T-helper 1 cell treated with Interleukin-12 subunit alpha and Interleukin-12 subunit beta and Interleukin-4 antibody, amounts not matched to agents 30 μg/mL and 1 μg/mL, for 36 hours (primary cell): ENCODE measurements around the gene COG7.
"Not testable (repeated sequence)": the region's sequence is repeated elsewhere in the genome, so short reads cannot be mapped to it uniquely, and the experiment has no call there.

Source experiments
- H3K27ac Mint-ChIP-seq: one replicate; pipeline ENCODE4 v1.8.0; 2021; ENCODE audit warnings: mild to moderate bottlenecking, mixed read lengths
- H3K27me3 Mint-ChIP-seq: one replicate; pipeline ENCODE4 v1.8.0; 2021; ENCODE audit warnings: low read depth, mixed read lengths
- H3K36me3 Mint-ChIP-seq: one replicate; pipeline ENCODE4 v1.8.0; 2021; ENCODE audit warnings: low read depth, mixed read lengths
- H3K4me1 Mint-ChIP-seq: one replicate; pipeline ENCODE4 v1.8.0; 2021; ENCODE audit warnings: low read depth, mixed read lengths
- H3K4me3 Mint-ChIP-seq: one replicate; pipeline ENCODE4 v1.8.0; 2021; ENCODE audit warnings: mild to moderate bottlenecking, moderate library complexity, mixed read lengths
- H3K9me3 Mint-ChIP-seq: one replicate; pipeline ENCODE4 v1.8.0; 2021; ENCODE audit warnings: mixed read lengths

COG7 gene

GRCh38 chr16:23448392-23448791, 4.6 kb downstream of the COG7 start:
- no peaks in the 10 kb centered on the region for H3K9me3 Mint-ChIP-seq
- H3K27ac Mint-ChIP-seq = no peak overlapping the region
- peaks cover 6% of the 10 kb centered on the region for H3K36me3 Mint-ChIP-seq
- H3K4me1 Mint-ChIP-seq = peaks cover 21% of the 10 kb centered on the region
- no peaks in the 10 kb centered on the region for H3K27me3 Mint-ChIP-seq
- H3K4me3 Mint-ChIP-seq = no peak overlapping the region

DNA sequence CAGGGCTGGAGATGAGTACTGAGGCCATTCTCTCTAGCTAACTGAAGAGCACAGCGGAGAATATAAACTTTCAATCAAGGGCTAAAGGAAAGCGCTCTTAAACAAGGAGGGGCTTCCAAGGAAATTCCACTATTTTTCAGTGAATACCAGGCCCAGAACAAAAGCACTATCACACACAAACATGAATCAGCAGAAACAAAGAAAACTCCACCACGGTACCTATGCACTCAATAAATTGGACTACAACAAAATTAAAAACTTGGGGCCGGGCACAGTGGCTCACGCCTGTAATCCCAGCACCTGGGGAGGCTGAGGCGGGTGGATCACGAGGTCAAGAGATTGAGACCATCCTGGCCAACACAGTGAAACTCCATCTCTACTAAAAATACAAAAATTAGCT, 15.4 kb downstream of the COG7 start:
- H3K36me3 Mint-ChIP-seq = peaks cover 22% of the 10 kb centered on the region
- H3K4me3 Mint-ChIP-seq, H3K27ac Mint-ChIP-seq, H3K4me1 Mint-ChIP-seq, H3K9me3 Mint-ChIP-seq, H3K27me3 Mint-ChIP-seq: not testable (repeated sequence)

DNA sequence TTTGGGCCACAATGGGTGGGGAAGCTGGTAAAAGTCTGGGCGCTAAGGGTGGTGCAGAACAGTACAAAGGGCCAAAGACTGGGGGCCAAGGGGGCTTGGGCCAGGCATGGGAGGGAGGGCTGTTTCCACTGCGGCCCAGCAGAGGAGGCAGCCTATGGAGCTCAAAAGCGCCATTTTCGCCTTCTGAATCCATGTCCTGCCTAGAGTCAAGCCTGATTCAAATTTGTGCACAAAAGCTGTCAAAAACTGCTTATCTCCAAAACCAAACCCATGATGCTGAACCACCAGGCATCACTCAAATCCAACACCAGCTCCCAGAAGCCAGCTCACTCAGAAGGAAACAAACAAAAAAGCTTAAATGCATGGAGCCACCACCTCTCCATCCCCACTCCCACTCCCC, 16.0 kb downstream of the COG7 start:
- no peaks in the 10 kb centered on the region for H3K9me3 Mint-ChIP-seq
- no peaks in the 10 kb centered on the region for H3K27me3 Mint-ChIP-seq
- H3K36me3 Mint-ChIP-seq = peaks cover 22% of the 10 kb centered on the region
- H3K4me3 Mint-ChIP-seq = no peak overlapping the region
- no peak overlapping the region for H3K27ac Mint-ChIP-seq
- H3K4me1 Mint-ChIP-seq = no peaks in the 10 kb centered on the region

GRCh38 chr16:23435500-23435899, 17.5 kb downstream of the COG7 start:
- Mint-ChIP-seq H3K27ac (no peak overlapping the region), H3K4me3 (no peak overlapping the region), H3K9me3 (no peaks in the 10 kb centered on the region), H3K4me1 (no peaks in the 10 kb centered on the region), H3K27me3 (no peaks in the 10 kb centered on the region), H3K36me3 (peaks cover 20% of the 10 kb centered on the region)

- no peaks in the 10 kb centered on the region for H3K27me3 Mint-ChIP-seq
- H3K9me3 Mint-ChIP-seq = no peaks in the 10 kb centered on the region
- no peak overlapping the region for H3K27ac Mint-ChIP-seq
- H3K4me3 Mint-ChIP-seq = no peak overlapping the region
- H3K36me3 Mint-ChIP-seq = peaks cover 16% of the 10 kb centered on the region
- no peaks in the 10 kb centered on the region for H3K4me1 Mint-ChIP-seq
These were observed 18.6 kb downstream of the COG7 start for GRCh38 chr16:23434380-23434779.

- Mint-ChIP-seq H3K4me1 (no peaks in the 10 kb centered on the region), H3K27me3 (no peaks in the 10 kb centered on the region), H3K27ac (no peak overlapping the region), H3K9me3 (no peaks in the 10 kb centered on the region), H3K36me3 (peaks cover 14% of the 10 kb centered on the region), H3K4me3 (no peak overlapping the region)
These were observed 19.6 kb downstream of the COG7 start for GRCh38 chr16:23433261-23433920.

GRCh38 chr16:23432176-23433128, 20.5 kb downstream of the COG7 start:
- Mint-ChIP-seq H3K4me1 (no peaks in the 10 kb centered on the region), H3K36me3 (peaks cover 17% of the 10 kb centered on the region), H3K4me3 (no peak overlapping the region), H3K27ac (no peak overlapping the region), H3K9me3 (no peaks in the 10 kb centered on the region), H3K27me3 (no peaks in the 10 kb centered on the region)

DNA sequence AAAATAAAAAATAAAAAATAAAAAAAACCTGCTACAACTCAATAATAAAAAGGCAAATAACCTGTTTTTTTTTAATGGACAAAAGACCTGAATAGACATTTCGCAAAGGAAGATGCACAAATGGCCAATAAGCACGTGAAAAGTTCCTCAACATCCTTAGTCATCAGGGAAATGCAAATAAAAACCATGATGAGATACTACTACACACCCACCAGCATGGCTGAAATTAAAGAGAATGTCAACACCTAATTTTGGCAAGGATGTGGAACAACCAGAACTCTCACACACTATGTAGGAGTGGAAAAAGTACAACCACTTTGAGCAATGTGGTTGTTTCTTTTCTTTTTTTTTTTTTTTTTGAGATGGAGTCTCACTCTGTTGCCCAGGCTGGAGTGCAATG, 24.6 kb downstream of the COG7 start:
- Mint-ChIP-seq H3K4me1 (peaks cover 1% of the 10 kb centered on the region), H3K9me3 (no peaks in the 10 kb centered on the region), H3K27me3 (no peaks in the 10 kb centered on the region), H3K36me3 (peaks cover 19% of the 10 kb centered on the region), H3K4me3 (no peak overlapping the region), H3K27ac (no peak overlapping the region)

DNA sequence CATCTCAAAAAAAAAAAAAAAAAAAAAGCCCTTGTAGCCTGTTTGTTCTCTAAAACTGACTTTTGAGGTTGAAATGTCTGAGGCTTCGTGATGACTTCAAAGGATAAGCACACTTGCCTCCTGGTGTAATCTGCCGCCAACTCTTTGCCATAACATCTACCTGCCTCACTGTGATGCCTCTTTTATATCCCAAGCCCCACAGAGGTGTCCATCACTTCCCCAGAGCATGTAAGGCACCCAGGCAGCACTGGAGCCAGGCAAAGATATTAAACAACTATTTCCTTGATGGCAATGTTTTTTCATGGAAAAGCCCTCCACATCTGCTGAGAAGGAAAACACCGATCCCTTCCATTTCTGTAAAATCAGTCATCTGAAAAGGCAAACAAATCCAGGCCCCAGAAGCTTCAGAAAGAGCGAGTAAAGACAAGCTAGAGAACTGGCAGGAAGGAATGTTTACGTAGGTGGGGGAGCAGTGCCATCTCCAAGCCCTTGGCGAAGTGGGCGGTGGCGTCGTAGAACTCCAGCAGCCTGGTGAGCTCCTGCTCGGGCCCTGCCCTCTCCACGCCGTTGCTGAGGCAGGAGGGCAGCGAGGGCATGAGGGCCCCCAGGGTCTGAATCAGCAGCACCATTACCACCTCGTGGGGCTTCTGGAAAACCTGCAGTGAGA, 28.6 kb downstream of the COG7 start:
- Mint-ChIP-seq H3K9me3 (no peaks in the 10 kb centered on the region), H3K27me3 (no peaks in the 10 kb centered on the region), H3K4me3 (no peak overlapping the region), H3K36me3 (peaks cover 15% of the 10 kb centered on the region), H3K4me1 (peaks cover 1% of the 10 kb centered on the region), H3K27ac (no peak overlapping the region)

DNA sequence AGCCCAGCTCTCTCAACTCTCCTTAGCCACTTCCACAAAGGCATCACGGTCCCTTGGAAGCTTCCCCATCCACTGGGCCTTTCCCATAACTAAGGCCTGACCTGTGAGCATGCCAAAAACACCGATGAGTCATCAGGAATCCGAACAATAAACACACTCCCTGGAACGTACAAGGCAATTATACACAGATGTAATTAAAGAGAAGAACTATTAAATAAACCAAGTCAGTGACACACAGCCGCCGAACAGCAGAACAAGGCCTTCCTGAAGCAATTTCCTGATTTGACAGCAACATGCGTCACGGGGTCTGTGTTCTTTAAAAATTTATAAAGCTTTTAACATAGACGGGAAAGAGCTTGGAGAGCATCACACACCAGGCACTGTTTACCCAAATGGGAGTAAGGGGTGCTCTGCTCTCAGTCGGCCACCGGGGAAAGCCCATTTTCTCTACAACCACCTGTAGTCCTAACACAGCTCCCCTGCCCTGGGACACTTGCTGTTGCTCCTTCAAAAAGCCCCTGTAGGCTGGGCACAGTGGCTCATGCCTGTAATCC, 29.4 kb downstream of the COG7 start:
- Mint-ChIP-seq H3K36me3 (peaks cover 13% of the 10 kb centered on the region), H3K27me3 (no peaks in the 10 kb centered on the region), H3K27ac (no peak overlapping the region), H3K9me3 (no peaks in the 10 kb centered on the region), H3K4me1 (peaks cover 1% of the 10 kb centered on the region), H3K4me3 (no peak overlapping the region)

DNA sequence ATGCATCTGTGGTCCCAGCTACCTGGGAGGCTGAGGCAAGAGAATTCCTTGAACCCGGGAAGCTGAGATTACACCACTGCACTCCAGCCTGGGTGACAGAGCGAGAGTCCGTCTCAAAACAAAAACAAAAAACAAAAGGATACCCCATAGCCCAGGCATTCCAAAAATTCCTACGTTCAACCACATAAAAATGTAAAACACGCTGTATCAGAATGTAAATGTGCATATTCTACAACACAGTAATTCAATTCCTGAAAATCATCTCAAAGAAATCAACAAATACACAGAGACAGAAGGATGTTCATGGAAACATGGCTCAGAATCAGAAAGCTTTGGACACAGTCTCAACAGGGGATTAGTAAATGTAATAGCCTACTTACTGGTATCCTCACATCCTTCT, 33.0 kb downstream of the COG7 start:
- H3K4me1 Mint-ChIP-seq = peaks cover 1% of the 10 kb centered on the region
- H3K27me3 Mint-ChIP-seq = no peaks in the 10 kb centered on the region
- H3K27ac Mint-ChIP-seq = no peak overlapping the region
- no peak overlapping the region for H3K4me3 Mint-ChIP-seq
- H3K36me3 Mint-ChIP-seq = peaks cover 9% of the 10 kb centered on the region
- no peaks in the 10 kb centered on the region for H3K9me3 Mint-ChIP-seq

DNA sequence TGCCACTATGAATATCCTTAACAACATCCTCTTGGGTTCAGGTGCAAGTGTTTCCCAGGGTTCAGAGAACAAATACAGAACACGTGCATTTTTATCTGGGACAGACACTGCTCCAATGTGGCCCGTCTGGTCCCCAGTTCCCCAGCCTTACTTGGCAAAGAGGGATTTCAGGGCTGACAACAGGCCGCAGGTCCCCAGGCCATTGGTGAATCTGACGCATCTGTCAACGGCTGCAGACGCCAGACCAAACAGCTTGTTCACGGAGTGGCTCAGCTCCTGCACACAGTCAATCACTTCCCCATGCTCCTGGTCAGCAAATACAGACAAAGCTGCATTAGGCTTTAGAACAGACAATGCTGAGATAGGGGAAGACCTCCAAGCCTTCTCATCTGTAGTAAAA, 36.2 kb downstream of the COG7 start:
- Mint-ChIP-seq H3K36me3 (peaks cover 13% of the 10 kb centered on the region), H3K4me3 (no peak overlapping the region), H3K4me1 (no peaks in the 10 kb centered on the region)

GRCh38 chr16:23414731-23415130, 38.3 kb downstream of the COG7 start:
- H3K36me3 Mint-ChIP-seq = peaks cover 20% of the 10 kb centered on the region
- H3K4me1 Mint-ChIP-seq = no peaks in the 10 kb centered on the region
- no peak overlapping the region for H3K27ac Mint-ChIP-seq
- H3K4me3 Mint-ChIP-seq = no peak overlapping the region
- no peaks in the 10 kb centered on the region for H3K27me3 Mint-ChIP-seq
- no peaks in the 10 kb centered on the region for H3K9me3 Mint-ChIP-seq

More for the DNA sequence above, 36.2 kb downstream of the COG7 start:
- H3K9me3 Mint-ChIP-seq = no peaks in the 10 kb centered on the region
- no peaks in the 10 kb centered on the region for H3K27me3 Mint-ChIP-seq
- H3K27ac Mint-ChIP-seq = no peak overlapping the region

- Mint-ChIP-seq H3K9me3 (no peaks in the 10 kb centered on the region), H3K4me3 (no peak overlapping the region), H3K27ac (no peak overlapping the region), H3K4me1 (no peaks in the 10 kb centered on the region), H3K27me3 (no peaks in the 10 kb centered on the region), H3K36me3 (peaks cover 17% of the 10 kb centered on the region)
These were observed 42.8 kb downstream of the COG7 start for GRCh38 chr16:23410176-23410575.
